Measurements from ENCODE around the gene NSUN3. TPM values are rescaled to one million over a fixed set of nuclear protein-coding genes. Genes with fewer than 3 reads are reported as not detected.

Gene NSUN3
- total and polyA plus RNA-seq, 2 of the 8 experiments (the other 6 are each of a cell fraction or from before 2014, with no cell fraction given) = 2.1 to 5.1 TPM

- no peak for FAIRE-seq
Observed at GRCh38 chr3:94066506-94067500, 3.9 kb downstream of the NSUN3 start.

More at GRCh38 chr3:94066506-94067500, 3.9 kb downstream of the NSUN3 start:
- no peak overlapping the region for H3K4me2 ChIP-seq (ENCODE audit: insufficient read depth in 1 of 2, low read depth in 2 of 2, low read length in 2 of 2)
- H3K56ac ChIP-seq (replicated peaks; ENCODE audit: insufficient read length, low read depth, low read length) = no peak overlapping the region
- H2BK20ac ChIP-seq (ENCODE audit: low read length) = no peak overlapping the region
- ChIA-PET CTCF (ENCODE audit: partially characterized antibody) (interaction anchor here (1.6 kb wide), 1 partner anchor 11 kb away, joined by 3 read pairs; no protein-coding TSS in a partner anchor), POLR2A (ENCODE audit: partially characterized antibody) (no interaction called here)
- H3K4ac ChIP-seq (replicated peaks; ENCODE audit: insufficient read length, low read depth, low read length) = no peak overlapping the region
- peaks cover 0 to 2% (median 0%) of the 10 kb centered on the region in 4 experiments; a peak in 2 of 7 replicates for H3K4me1 ChIP-seq (replicated peaks in 1 of 4; ENCODE audit: control insufficient read depth in 3 of 4, insufficient read depth in 4 of 4, low read length in 3 of 4)
- H4K20me1 ChIP-seq (replicated peaks in 1 of 2; ENCODE audit: control insufficient read depth in 1 of 2, insufficient read depth in 2 of 2, low read length in 2 of 2) = no peaks in the 10 kb centered on the region
- no peak overlapping the region for H3K14ac ChIP-seq (ENCODE audit: insufficient read length)
- H3K27me3 ChIP-seq (replicated peaks in 1 of 4; ENCODE audit: control insufficient read depth in 3 of 4, extremely low read depth in 1 of 4, insufficient read depth in 3 of 4, low read length in 3 of 4) = no peaks in the 10 kb centered on the region
- H2BK120ac ChIP-seq (replicated peaks; ENCODE audit: low read depth, low read length) = no peak overlapping the region
- H3K9me3 ChIP-seq (ENCODE audit: insufficient read depth in 2 of 2, low read depth in 1 of 2, low read length in 1 of 2) = no peaks in the 10 kb centered on the region; a peak in 1 of 4 replicates
- no peaks in the 10 kb centered on the region; a peak in 1 of 8 replicates for H3K36me3 ChIP-seq (ENCODE audit: control insufficient read depth in 2 of 4, insufficient read depth in 4 of 4, low read length in 3 of 4)
- H2AFZ ChIP-seq (ENCODE audit: low read length) = no peak overlapping the region
- WGBS, 2 experiments (ENCODE audit: extremely low coverage in 1 of 2, insufficient coverage in 1 of 2, insufficient read length in 1 of 2, insufficient replicate concordance in 2 of 2, low coverage in 1 of 2, low lambda C conversion rate in 2 of 2, missing lambda C conversion rate in 1 of 2) = 92% methylated on average over 6 of the region's 6 CpGs; no CpG with 5 or more reads in 1 of the 2 experiments
- no peak overlapping the region for H3K23ac ChIP-seq (ENCODE audit: insufficient read length)
- peaks cover 7% of the 10 kb centered on the region; the same call in 1 of the 2 replicates for H3K23me2 ChIP-seq (ENCODE audit: low read depth, low read length)
- H2AK5ac ChIP-seq (ENCODE audit: low read depth, low read length) = no peak overlapping the region
- H2BK5ac ChIP-seq (ENCODE audit: low read depth, low read length) = no peak overlapping the region
- no peak overlapping the region for H4K91ac ChIP-seq (replicated peaks; ENCODE audit: insufficient read length, low read length)
- no peak overlapping the region for H3K18ac ChIP-seq (ENCODE audit: extremely low read depth, low read length)
- peak overlapping the region in 1 of 4 experiments; percentile 34; a peak in 1 of 7 replicates for H3K9ac ChIP-seq (replicated peaks in 1 of 4; ENCODE audit: extremely low read depth in 1 of 4, low read depth in 3 of 4, low read length in 3 of 4)
- H4K8ac ChIP-seq (ENCODE audit: extremely low read depth, insufficient read depth, low read length) = no peak overlapping the region
- no peak overlapping the region for H3K4me3 ChIP-seq (ENCODE audit: extremely low read depth in 1 of 4, insufficient read depth in 2 of 4, low read depth in 3 of 4, low read length in 4 of 4)
- H3K79me2 ChIP-seq (ENCODE audit: control insufficient read depth in 1 of 2, insufficient read depth in 2 of 2, low read length in 2 of 2) = peaks cover 0 to 4% of the 10 kb centered on the region in 2 experiments; a peak in 1 of 4 replicates
- TF ChIP-seq GABPA (IDR thresholded peaks at IDR 0.05; ENCODE audit: borderline replicate concordance, insufficient read depth, low read length) = no peak
- no peak for TF ChIP-seq CHD1 (IDR thresholded peaks at IDR 0.05; ENCODE audit: low read depth, low read length)
- TF ChIP-seq HDAC6 (IDR thresholded peaks at IDR 0.05; ENCODE audit: low read depth, low read length) = no peak
- no peak for TF ChIP-seq SP4 (IDR thresholded peaks at IDR 0.05; ENCODE audit: low read length)
- TF ChIP-seq TAF7 (optimal IDR thresholded peaks at IDR 0.05; ENCODE audit: borderline replicate concordance, low read depth, low read length) = no peak
- TF ChIP-seq FOSL1 (IDR thresholded peaks at IDR 0.05; ENCODE audit: insufficient read depth, low read depth, low read length) = no peak
- no peak for TF ChIP-seq SIN3A (conservative IDR thresholded peaks at IDR 0.05 in 1 of 2, IDR thresholded peaks at IDR 0.05 in 1 of 2; ENCODE audit: low read depth in 1 of 2, low read length in 2 of 2)
- TF ChIP-seq NRF1 (IDR thresholded peaks at IDR 0.05; ENCODE audit: low read depth, low read length) = no peak
- no peak for TF ChIP-seq HDAC2 (IDR thresholded peaks at IDR 0.05; ENCODE audit: borderline replicate concordance in 1 of 2, low read depth in 2 of 2, low read length in 2 of 2)
- TF ChIP-seq EP300 (IDR thresholded peaks at IDR 0.05; ENCODE audit: borderline replicate concordance in 1 of 2, low read depth in 2 of 2, low read length in 2 of 2) = no peak
- no peak for TF ChIP-seq TAF1 (IDR thresholded peaks at IDR 0.05; ENCODE audit: low read depth, low read length)
- DNase-seq (ENCODE audit: low read depth in 1 of 2, low spot score in 2 of 2) = no peak
- H3K79me1 ChIP-seq (ENCODE audit: low read depth, low read length) = no peaks in the 10 kb centered on the region
- H2BK15ac ChIP-seq (ENCODE audit: low read length) = no peak overlapping the region
- H3K27ac ChIP-seq (ENCODE audit: low read depth, low read length) = no peak overlapping the region
- no peak overlapping the region for H4K5ac ChIP-seq (ENCODE audit: insufficient read length, low read depth, low read length)
- H2BK12ac ChIP-seq (ENCODE audit: low read depth, low read length) = no peak overlapping the region
